ENCODE results near the gene RFC2. TPM values are rescaled to one million over a fixed set of nuclear protein-coding genes. Genes with fewer than 3 reads are reported as not detected.

RFC2 gene
- total and polyA plus RNA-seq, 10 of the 15 experiments (the other 5 are each of a cell fraction or from before 2014, with no cell fraction given), result 25.8 to 145 (median 90.9) TPM

GRCh38 chr7:74207586-74207985 is 46.6 kb downstream of the RFC2 start:
- ATAC-seq, result no peak
- ChIA-PET POLR2A (interaction anchor here (1.2 to 3.1 kb wide), 4 partner anchors 10 to 85 kb away, joined by 3 to 18 read pairs (median 7); no protein-coding TSS in a partner anchor), CTCF (interaction anchor here (0.8 to 11.9 kb wide), 23 partner anchors 9 to 193 kb away, joined by 3 to 190 read pairs (median 11); partner anchors contain the start of gene CLIP2), RAD21 (ENCODE audit: unreplicated experiment) (interaction anchor here (0.6 to 9.6 kb wide), 13 partner anchors 10 to 193 kb away, joined by 3 to 127 read pairs (median 10); partner anchors contain the start of gene RFC2), SMC1A (ENCODE audit: uncharacterized antibody, unreplicated experiment) (interaction anchor here (0.6 to 6.0 kb wide), 19 partner anchors 11 to 205 kb away, joined by 3 to 86 read pairs (median 4); no protein-coding TSS in a partner anchor)
- Histone ChIP-seq H2AFZ (ENCODE audit: control insufficient read depth, low read depth, low read length) (no peak overlapping the region), H3K27me3 (replicated peaks in 1 of 2; ENCODE audit: control insufficient read depth in 2 of 2, insufficient read depth in 2 of 2, low read length in 1 of 2) (no peaks in the 10 kb centered on the region), H3K4me3 (no peak overlapping the region), H3K9ac (ENCODE audit: control insufficient read depth, insufficient read depth, low read length) (no peak overlapping the region), H3K4me2 (ENCODE audit: control insufficient read depth, insufficient read depth) (no peak overlapping the region), H3K79me2 (ENCODE audit: control insufficient read depth, insufficient read depth, low read length) (peaks cover 32% of the 10 kb centered on the region), H3K36me3 (ENCODE audit: control insufficient read depth in 2 of 2, insufficient read depth in 2 of 2, low read length in 1 of 2) (peaks cover 0 to under 1% of the 10 kb centered on the region in 2 experiments; a peak in 1 of 4 replicates), H3K9me3 (replicated peaks; ENCODE audit: control insufficient read depth, insufficient read depth, low read length) (no peaks in the 10 kb centered on the region), H3K4me1 (ENCODE audit: control insufficient read depth, insufficient read depth, low read length) (peaks cover 38% of the 10 kb centered on the region), H4K20me1 (ENCODE audit: control insufficient read depth, insufficient read depth) (no peaks in the 10 kb centered on the region), H3K27ac (ENCODE audit: control insufficient read depth, insufficient read depth) (no peak overlapping the region)
- 80% methylated on average over 9 of the region's 11 CpGs for WGBS (ENCODE audit: insufficient coverage, insufficient replicate concordance, low lambda C conversion rate, missing lambda C conversion rate)
- DNase-seq (ENCODE audit: low read depth, low spot score), result no peak
- intact Hi-C loops (cut with micrococcal nuclease; ENCODE audit: unreplicated experiment) (loop anchor here (2.0 to 5.0 kb wide), 2 partner anchors 61 to 80 kb away; partner anchors contain the start of gene CLIP2), in situ Hi-C loops (cut with MboI) (loop anchor here (5.0 kb wide), 2 partner anchors 80 to 195 kb away; partner anchors contain the start of gene CLIP2)
- no peak for FAIRE-seq
- TF ChIP-seq NRF1 (conservative IDR thresholded peaks at IDR 0.05; ENCODE audit: low read depth, low read length), result no peak
- no peak for TF ChIP-seq TCF7 (IDR thresholded peaks at IDR 0.05; ENCODE audit: borderline replicate concordance)
- no peak for TF ChIP-seq PML (IDR thresholded peaks at IDR 0.05; ENCODE audit: low read length)
- no peak for TF ChIP-seq BMI1 (IDR thresholded peaks at IDR 0.05; ENCODE audit: borderline replicate concordance)
- no peak for TF ChIP-seq TCF12 (IDR thresholded peaks at IDR 0.05; ENCODE audit: low read depth, low read length)
- TF ChIP-seq ZBTB11 (CRISPR knock-in tag; IDR thresholded peaks at IDR 0.05), result no peak
- no peak for TF ChIP-seq SUZ12 (IDR thresholded peaks at IDR 0.05; ENCODE audit: unreplicated experiment)
- no peak for TF ChIP-seq KAT2A (conservative IDR thresholded peaks at IDR 0.05; ENCODE audit: control insufficient read depth, low read depth, low read length)
- no peak for TF ChIP-seq ESRRA (IDR thresholded peaks at IDR 0.05; ENCODE audit: low read length)
- TF ChIP-seq POLR2AphosphoS2 (IDR thresholded peaks at IDR 0.05; ENCODE audit: low read depth, low read length), result no peak
- no peak for TF ChIP-seq SREBF2 (IDR thresholded peaks at IDR 0.05; ENCODE audit: low read length)
- TF ChIP-seq ZNF274 (IDR thresholded peaks at IDR 0.05; ENCODE audit: insufficient read depth, insufficient read length), result no peak
- no TSS peak for BruUV-seq (replicated peaks)
